Panc1 (cell line): ENCODE measurements around the gene SEMA3G. TPM values are rescaled to one million over a fixed set of nuclear protein-coding genes. Genes with fewer than 3 reads are reported as not detected.

ENCODE experiments used
- ATAC-seq: fragments of 200-7000 bp; cut with Tn5 transposase; 2 replicates; pipeline ENCODE4 v1.9.1; 2020; ENCODE audit warnings: mild to moderate bottlenecking, moderate library complexity
- BruUV-seq: library from RNA; stranded (reverse); fragments of 400-500 nt; replicated peaks from 2 replicates; lab custom pipeline; 2021; lab: Mats Ljungman, UMichigan
- CTCF ChIA-PET: fragments of 300-600 bp; sonication (Branson Sonifier 250); formaldehyde crosslinking; loops from one replicate; lab custom pipeline; 2022; ENCODE audit warnings: antibody characterized with exemption; lab: Charles Lee
- POLR2A ChIA-PET: fragments of 300-600 bp; sonication (Branson Sonifier 250); formaldehyde crosslinking; loops from one replicate; lab custom pipeline; 2022; ENCODE audit warnings: antibody characterized with exemption; lab: Charles Lee
- DNase-seq: peaks from one replicate; pipeline ENCODE4 v3.0.0-alpha.2; 2010; ENCODE audit warnings: low read depth, low spot score
- H3K27ac ChIP-seq: 2 replicates; pipeline ENCODE4 v1.5.1; 2011; ENCODE audit warnings: mild to moderate bottlenecking, low read length, inconsistent platforms
- H3K27me3 ChIP-seq: fragments of 200-500 bp; sonication (Bioruptor generic); 2 replicates; pipeline ENCODE4 v1.6.0; 2014; ENCODE audit warnings: low read length, inconsistent platforms; ENCODE audit not compliant: control insufficient read depth, insufficient read depth
- H3K36me3 ChIP-seq: fragments of 200-500 bp; sonication (Bioruptor generic); 2 replicates; pipeline ENCODE4 v1.5.1; 2014; ENCODE audit warnings: inconsistent platforms, mild to moderate bottlenecking, low read length, moderate library complexity; ENCODE audit not compliant: control insufficient read depth, insufficient read depth
- H3K4me1 ChIP-seq: 2 replicates; pipeline ENCODE4 v1.5.1; 2011; ENCODE audit warnings: inconsistent platforms, mild to moderate bottlenecking, low read length, moderate library complexity; ENCODE audit not compliant: control insufficient read depth, insufficient read depth
- H3K4me3 ChIP-seq, 2 experiments: 2 replicates each; pipeline ENCODE4 v1.5.1; 2011 to 2012; ENCODE audit warnings: low read depth in 2 of 2, low read length in 2 of 2, mild to moderate bottlenecking in 2 of 2, inconsistent platforms in 1 of 2, moderate library complexity in 1 of 2
- H3K9me3 ChIP-seq: fragments of 200-500 bp; sonication (Bioruptor generic); 2 replicates; pipeline ENCODE4 v1.5.1; 2014; ENCODE audit warnings: low read depth, mild to moderate bottlenecking, inconsistent platforms, low read length, moderate library complexity; ENCODE audit not compliant: control insufficient read depth, insufficient read depth
- CTCF ChIP-seq: fragments of 450-650 bp; IDR thresholded peaks from 2 replicates; pipeline ENCODE4 v1.5.1; 2017; ENCODE audit warnings: mild to moderate bottlenecking
- POLR2AphosphoS5 ChIP-seq: IDR thresholded peaks from 2 replicates; pipeline ENCODE4 v1.6.1; 2012; ENCODE audit warnings: mild to moderate bottlenecking, low read depth, low read length, moderate library complexity
- SIN3A ChIP-seq: IDR thresholded peaks from 2 replicates; pipeline ENCODE4 v1.6.1; 2012; ENCODE audit warnings: low read depth, mild to moderate bottlenecking, low read length, moderate library complexity, borderline replicate concordance; ENCODE audit not compliant: insufficient read depth
- TCF7L2 ChIP-seq: IDR thresholded peaks from 2 replicates; pipeline ENCODE4 v1.6.1; 2011; ENCODE audit warnings: mild to moderate bottlenecking, low read depth, low read length, inconsistent platforms
- in situ Hi-C: cut with HindIII; loops from 2 replicates; pipeline ENCODE4 v1.10.0; 2016; ENCODE audit warnings: low sequenced_read_pairs, low pct_unique_long_range_greater_than_20kb
- intact Hi-C: fragments of 100-400 bp; cut with micrococcal nuclease; formaldehyde crosslinking; loops from one replicate; pipeline ENCODE4 v1.10.0; 2022; ENCODE audit not compliant: unreplicated experiment
- total RNA-seq: library from RNA; stranded (reverse); gene quantifications from one replicate; pipeline ENCODE4 v1.2.1, GENCODE V29; 2021; ENCODE audit not compliant: unreplicated experiment
- TF ChIP-seq, protein P1 (sequence below), 2 experiments: IDR thresholded peaks; 2 replicates each; pipeline ENCODE4 v1.6.1; 2011 to 2012; ENCODE audit warnings: low read depth in 2 of 2, control low read depth in 1 of 2, low read length in 1 of 2, mild to moderate bottlenecking in 1 of 2, moderate library complexity in 1 of 2; ENCODE audit not compliant: insufficient read depth in 1 of 2

SEMA3G gene
- total RNA-seq, 1 experiment from 2014 or later: 1.6 TPM

DNA sequence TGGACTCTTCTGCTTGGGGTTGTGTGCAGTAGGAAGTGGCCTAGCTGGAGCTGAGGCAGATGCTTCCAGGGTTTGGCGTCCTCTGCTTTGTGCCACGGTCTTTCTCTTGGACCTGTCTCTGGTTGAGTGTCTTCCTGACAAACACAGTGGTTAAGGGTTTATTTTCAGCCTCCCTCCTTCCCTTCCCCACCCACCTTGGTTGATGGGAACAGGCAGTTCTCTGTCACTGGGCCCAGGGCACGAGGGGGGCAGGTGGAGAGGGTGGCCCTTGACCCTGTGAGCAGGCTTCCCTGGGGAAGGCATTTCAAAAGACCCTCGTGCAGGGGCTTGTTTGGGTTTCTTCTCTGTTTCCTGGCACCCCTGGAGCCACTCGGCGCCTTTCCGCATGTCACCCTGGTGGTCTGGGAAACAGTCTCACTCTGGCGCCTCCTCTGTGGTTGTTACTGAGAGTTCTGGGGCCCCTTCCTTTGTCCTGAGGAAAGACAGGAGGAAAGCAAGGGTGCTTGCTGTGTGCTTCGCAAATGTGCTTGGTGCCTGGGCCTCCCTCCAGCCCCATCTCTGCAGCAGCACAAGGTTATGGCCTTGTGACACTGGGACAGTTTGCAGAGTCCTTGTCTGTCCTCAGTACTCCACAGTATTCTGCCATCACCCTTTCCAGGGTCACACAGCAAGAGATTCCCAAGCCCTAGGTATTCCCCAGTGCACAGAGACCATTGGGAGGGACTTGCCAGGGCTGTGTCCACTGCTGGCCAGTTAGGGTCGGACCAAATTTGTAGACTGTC lies 40.0 kb upstream of the SEMA3G start:
- CTCF ChIA-PET: no interaction called here
- DNase-seq (no peak), ATAC-seq (no peak)
- TF ChIP-seq POLR2AphosphoS5 (no peak), SIN3A (no peak), TCF7L2 (no peak), CTCF (no peak)
- TF ChIP-seq, protein P1, sequence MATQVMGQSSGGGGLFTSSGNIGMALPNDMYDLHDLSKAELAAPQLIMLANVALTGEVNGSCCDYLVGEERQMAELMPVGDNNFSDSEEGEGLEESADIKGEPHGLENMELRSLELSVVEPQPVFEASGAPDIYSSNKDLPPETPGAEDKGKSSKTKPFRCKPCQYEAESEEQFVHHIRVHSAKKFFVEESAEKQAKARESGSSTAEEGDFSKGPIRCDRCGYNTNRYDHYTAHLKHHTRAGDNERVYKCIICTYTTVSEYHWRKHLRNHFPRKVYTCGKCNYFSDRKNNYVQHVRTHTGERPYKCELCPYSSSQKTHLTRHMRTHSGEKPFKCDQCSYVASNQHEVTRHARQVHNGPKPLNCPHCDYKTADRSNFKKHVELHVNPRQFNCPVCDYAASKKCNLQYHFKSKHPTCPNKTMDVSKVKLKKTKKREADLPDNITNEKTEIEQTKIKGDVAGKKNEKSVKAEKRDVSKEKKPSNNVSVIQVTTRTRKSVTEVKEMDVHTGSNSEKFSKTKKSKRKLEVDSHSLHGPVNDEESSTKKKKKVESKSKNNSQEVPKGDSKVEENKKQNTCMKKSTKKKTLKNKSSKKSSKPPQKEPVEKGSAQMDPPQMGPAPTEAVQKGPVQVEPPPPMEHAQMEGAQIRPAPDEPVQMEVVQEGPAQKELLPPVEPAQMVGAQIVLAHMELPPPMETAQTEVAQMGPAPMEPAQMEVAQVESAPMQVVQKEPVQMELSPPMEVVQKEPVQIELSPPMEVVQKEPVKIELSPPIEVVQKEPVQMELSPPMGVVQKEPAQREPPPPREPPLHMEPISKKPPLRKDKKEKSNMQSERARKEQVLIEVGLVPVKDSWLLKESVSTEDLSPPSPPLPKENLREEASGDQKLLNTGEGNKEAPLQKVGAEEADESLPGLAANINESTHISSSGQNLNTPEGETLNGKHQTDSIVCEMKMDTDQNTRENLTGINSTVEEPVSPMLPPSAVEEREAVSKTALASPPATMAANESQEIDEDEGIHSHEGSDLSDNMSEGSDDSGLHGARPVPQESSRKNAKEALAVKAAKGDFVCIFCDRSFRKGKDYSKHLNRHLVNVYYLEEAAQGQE (IDR thresholded peaks at IDR 0.05; ENCODE audit: insufficient read depth in 1 of 2, low read depth in 2 of 2, low read length in 1 of 2): no peak
- Histone ChIP-seq H3K9me3 (no peaks in the 10 kb centered on the region), H3K27me3 (no peaks in the 10 kb centered on the region), H3K4me3 (no peak overlapping the region), H3K27ac (no peak overlapping the region), H3K4me1 (no peaks in the 10 kb centered on the region), H3K36me3 (no peaks in the 10 kb centered on the region)
- in situ Hi-C loops (no loop called here), intact Hi-C loops (no loop called here)
- no TSS peak for BruUV-seq
- POLR2A ChIA-PET: no interaction called here

DNA sequence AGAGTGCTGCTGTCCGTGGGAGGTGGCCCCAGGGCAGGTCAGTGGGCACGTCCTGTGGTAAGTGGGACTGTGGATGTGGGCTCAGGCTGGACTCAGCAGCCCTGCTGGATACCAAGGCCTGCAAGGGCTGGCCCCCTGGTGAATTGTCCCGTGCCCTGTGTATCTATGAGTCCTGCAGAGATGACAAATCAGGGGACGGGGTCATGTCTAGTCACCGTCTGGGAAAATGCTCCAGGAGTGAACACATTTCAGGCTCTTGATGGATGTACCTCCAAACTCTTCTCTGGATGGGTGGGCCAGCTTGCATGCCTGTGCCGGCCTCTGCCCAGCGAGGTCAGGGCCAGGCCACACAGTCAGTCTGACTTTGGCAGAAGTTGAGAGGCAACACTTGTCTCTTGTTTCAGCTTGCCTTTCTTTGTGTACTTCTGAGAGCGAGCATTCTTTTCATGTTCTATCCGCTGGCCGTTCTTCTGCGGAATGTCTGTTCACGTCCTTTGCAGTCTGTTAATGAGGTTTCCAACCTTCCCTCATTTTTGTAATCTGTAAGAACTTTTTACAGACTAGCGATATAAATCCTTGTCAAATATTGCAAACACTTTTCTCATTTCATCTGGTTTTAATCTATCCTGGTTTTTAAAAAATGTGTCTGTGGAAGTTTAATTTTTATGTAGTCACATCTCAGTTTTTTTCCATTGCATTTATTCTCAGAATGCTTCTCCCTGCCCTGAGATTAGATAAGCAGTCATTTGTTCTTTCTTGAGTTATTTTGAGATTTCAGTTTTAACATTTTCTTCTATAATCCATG lies 38.9 kb upstream of the SEMA3G start:
- in situ Hi-C loops (no loop called here), intact Hi-C loops (no loop called here)
- ATAC-seq (no peak), DNase-seq (no peak)
- BruUV-seq: no TSS peak
- POLR2A ChIA-PET: no interaction called here
- Histone ChIP-seq H3K4me1 (no peaks in the 10 kb centered on the region), H3K27me3 (no peaks in the 10 kb centered on the region), H3K36me3 (no peaks in the 10 kb centered on the region), H3K4me3 (no peak overlapping the region), H3K9me3 (no peaks in the 10 kb centered on the region), H3K27ac (no peak overlapping the region)
- CTCF ChIA-PET: no interaction called here
- TF ChIP-seq, protein P1 (IDR thresholded peaks at IDR 0.05; ENCODE audit: insufficient read depth in 1 of 2, low read depth in 2 of 2, low read length in 1 of 2): no peak
- TF ChIP-seq SIN3A: no peak
- TF ChIP-seq TCF7L2: no peak
- TF ChIP-seq CTCF: no peak
- no peak for TF ChIP-seq POLR2AphosphoS5
